WTC11 (cell line): Measurements from ENCODE around the gene CLK2.
"Not testable (repeated sequence)": the region's sequence is repeated elsewhere in the genome, so short reads cannot be mapped to it uniquely, and the experiment has no call there.

Source experiments
- MYBL2 ChIP-seq: sonication (generic); formaldehyde crosslinking; IDR thresholded peaks from 2 replicates; pipeline ENCODE4 v1.8.1; 2023; ENCODE audit warnings: mild to moderate bottlenecking, moderate library complexity, missing genetic modification reagents
- PRDM15 ChIP-seq: sonication (generic); formaldehyde crosslinking; IDR thresholded peaks from 2 replicates; pipeline ENCODE4 v1.8.0; 2022; ENCODE audit warnings: missing genetic modification reagents
- USF1 ChIP-seq: sonication (generic); formaldehyde crosslinking; IDR thresholded peaks from 2 replicates; pipeline ENCODE4 v1.8.0; 2022; ENCODE audit warnings: mild to moderate bottlenecking, missing genetic modification reagents
- TF ChIP-seq, protein P1 (sequence below): sonication (generic); formaldehyde crosslinking; IDR thresholded peaks from 2 replicates; pipeline ENCODE4 v1.8.0; 2022; ENCODE audit warnings: mild to moderate bottlenecking, missing genetic modification reagents
- TF ChIP-seq, protein P2 (sequence below): sonication (generic); formaldehyde crosslinking; IDR thresholded peaks from 2 replicates; pipeline ENCODE4 v1.8.1; 2022; ENCODE audit warnings: missing genetic modification reagents, borderline replicate concordance

- TF ChIP-seq, protein P1, sequence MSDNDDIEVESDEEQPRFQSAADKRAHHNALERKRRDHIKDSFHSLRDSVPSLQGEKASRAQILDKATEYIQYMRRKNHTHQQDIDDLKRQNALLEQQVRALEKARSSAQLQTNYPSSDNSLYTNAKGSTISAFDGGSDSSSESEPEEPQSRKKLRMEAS = not testable (repeated sequence)
- TF ChIP-seq, protein P2, sequence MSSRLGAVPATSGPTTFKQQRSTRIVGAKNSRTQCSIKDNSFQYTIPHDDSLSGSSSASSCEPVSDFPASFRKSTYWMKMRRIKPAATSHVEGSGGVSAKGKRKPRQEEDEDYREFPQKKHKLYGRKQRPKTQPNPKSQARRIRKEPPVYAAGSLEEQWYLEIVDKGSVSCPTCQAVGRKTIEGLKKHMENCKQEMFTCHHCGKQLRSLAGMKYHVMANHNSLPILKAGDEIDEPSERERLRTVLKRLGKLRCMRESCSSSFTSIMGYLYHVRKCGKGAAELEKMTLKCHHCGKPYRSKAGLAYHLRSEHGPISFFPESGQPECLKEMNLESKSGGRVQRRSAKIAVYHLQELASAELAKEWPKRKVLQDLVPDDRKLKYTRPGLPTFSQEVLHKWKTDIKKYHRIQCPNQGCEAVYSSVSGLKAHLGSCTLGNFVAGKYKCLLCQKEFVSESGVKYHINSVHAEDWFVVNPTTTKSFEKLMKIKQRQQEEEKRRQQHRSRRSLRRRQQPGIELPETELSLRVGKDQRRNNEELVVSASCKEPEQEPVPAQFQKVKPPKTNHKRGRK (CRISPR knock-in tag) = not testable (repeated sequence)
- TF ChIP-seq USF1 (CRISPR knock-in tag); MYBL2; PRDM15: not testable (repeated sequence)
Observed at GRCh38 chr1:155220211-155220965, 52.9 kb downstream of the CLK2 start.
